ENCODE measurements around the gene CCDC27.

CCDC27 gene

DNA sequence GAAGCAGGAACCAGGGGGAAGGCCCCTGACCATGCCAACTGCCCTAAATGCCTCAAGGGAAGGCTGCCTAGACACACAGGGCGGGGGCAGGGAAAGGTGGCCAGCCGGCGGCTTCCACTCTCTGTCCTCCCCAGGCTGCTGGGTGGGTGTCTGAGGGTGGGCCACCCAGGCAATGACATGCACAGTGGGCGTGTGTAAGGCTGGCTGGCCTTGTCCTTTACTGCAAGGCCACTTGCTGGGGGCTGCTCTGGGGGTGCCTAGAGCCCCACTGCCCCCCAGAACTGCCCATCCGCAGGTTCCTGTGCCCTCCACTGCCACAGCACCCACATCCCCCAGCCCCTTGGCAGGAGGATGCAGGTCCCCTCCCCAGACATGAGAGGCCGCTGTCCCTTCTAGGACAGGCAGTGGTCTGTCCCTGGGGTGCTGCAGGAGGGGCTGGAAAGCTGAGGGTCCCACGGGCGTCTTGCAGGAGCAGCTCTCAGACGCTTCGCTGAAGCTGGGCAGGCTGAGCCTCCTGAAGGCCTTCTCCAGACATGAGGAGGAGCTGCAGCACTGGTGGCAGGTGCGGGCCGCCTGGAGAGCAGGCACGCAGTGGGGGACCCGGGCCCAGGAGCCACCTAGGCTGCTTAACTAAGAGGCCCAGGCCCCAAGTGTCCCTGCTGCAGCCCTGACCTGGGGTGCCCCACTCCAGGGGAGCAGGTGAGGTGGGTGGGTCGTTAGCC, 10.1 kb downstream of the CCDC27 start:
- DNase-seq: no peak

- DNase-seq: no peak
Observed at GRCh38 chr1:3762873-3763228, 10.6 kb downstream of the CCDC27 start.

DNA sequence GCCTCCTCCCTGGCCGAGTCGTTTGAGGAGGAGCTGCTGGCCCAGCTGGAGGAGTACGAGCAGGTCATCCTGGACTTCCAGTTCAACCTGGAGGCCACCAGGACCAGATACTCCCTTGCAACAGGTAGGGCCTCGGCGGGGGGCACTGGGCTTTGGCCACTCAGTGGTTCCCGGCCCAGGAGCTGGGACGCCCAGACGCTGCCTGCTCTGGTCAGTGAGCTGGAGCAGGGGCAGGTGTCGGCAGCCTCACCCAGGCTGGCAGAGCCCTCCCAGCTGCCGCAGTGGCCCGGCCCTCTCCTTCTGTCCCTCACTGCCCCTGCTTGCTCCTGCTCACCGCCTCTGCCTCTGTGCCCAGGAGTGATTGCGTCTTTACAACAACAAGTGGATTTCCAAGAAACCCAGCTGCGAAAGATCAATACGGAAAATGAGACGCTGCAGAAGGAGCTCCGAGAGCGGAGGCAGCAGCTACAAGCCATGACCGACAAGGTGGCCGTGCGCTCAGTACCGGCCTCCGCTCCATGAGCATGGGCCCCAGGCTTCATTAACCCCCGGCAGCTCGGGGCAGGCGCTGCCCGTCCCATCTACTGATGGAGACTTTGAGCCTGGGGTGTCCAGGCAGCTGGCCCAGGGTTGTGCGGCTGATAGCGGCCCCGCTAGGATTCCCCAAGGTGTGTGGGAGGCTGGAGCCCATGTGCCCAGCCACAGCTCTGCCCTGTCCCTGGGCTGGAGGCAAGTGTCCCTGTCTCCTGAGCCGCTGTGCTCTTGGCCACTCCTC, 11.3 kb downstream of the CCDC27 start:
- no peak for DNase-seq

- no peak for DNase-seq
Observed at GRCh38 chr1:3767328-3767925, 15.2 kb downstream of the CCDC27 start.

GRCh38 chr1:3768811-3769390, 16.7 kb downstream of the CCDC27 start:
- DNase-seq: no peak

DNA sequence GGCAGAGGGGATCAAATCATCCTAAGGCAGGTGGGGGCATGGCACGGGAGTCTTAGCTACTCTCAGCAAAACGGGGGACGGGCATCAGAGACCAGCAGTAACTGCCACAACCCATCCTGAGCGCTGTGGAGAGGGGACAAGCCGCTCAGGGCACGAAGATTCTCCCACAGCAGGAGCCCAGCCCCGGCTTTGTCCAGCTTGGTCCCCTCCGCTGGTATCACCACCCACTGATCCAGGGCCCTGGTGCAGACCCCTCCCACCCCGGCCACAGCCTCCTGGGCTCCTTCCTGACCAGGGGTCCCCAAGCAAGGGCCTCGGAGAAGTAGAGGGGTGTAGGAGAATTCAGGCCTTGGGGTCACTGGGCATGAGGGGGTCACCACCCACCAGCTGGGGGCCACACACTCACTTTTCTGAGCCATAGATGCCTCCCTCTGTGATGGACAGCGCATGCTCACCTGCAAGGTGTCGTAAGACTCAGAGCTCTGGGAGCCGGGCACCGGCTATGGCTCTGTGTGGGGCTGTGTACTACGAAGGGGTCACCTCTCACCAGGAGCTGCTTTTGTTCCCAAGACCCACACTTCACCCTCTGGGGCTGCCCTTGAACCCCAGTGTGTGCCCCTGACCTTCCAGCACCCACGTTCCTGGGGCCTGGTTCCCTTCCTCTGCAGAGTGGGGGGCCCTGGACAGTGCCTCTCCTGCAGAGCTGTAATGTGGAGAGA, 18.0 kb downstream of the CCDC27 start:
- no peak for DNase-seq

- no peak for DNase-seq
Observed at GRCh38 chr1:3771108-3772026, 19.1 kb downstream of the CCDC27 start.

DNA sequence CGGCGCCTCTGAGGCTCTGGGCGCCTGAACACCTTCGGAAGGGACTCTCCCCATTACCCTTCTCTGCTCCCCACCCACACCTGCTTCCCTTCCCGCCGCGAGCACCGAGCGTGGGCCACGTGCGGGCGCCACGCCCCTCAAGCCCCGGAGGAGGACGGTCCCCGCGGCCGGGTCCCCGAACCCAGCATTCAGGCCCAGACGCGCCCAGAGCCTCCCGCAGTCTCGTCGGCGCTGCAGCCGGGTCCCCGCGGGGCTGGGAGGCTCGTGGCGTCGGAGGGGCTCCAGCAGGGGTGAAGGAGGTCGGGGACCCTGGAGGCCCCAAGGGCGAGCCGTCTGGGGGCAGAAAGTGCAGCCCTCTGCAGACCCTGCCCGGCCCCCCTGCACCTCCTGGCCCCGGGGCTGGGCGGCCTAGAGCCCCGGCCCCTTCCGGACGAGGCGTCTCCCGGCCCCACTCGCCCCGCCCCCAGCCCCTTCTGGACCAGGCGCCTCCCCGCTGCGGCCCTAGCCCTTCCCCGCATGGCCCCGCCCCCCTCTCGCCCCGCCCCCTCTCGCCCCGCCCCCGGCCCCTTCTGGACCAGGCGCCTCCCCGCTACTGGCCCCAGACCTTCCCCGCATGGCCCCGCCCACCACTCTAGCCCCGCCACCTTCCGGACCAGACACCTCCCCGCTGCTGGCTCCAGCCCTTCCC, 19.9 kb downstream of the CCDC27 start:
- DNase-seq: peak; percentile 93 to 94

DNA sequence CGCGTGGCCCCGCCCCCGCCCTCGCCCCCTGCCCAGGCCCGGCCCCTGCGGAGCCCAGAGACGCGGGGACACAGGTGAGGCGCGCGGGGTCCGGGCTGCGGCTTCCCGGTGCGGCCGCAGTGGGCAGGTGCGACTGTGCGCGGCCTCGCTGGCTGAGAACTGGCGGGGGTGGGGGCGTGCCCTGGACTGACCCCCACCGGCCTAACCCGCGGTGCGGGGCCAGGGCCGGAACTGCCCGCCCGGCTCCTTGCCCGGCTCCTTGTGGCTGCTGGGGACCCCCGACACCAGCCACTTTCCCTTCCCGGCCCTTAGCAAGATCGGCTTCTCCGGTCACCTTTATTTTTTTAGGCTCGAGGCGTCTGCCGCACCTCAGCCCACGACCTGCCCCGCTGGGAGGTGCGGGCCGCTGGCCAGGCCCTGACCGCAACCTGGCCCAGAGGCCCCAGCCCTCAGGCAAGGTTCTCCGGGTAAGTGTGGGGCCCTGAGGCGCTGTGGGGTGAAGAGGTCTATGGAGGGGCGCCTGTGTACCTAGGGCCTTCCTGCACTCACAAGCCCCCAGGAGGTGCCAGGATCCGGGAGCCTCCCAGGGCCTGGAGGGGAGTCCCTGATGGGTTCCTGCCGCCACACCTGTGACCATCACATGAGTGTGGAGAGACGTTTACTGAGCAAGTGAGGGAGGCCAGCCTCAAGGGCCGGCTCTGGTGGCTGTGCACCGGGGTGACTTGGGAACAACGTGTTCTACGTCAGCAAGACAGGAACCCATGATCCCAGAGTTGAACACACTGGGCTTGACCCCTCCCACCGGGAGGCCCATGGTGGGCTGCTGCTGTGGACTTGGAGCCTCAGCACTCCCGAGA, 20.7 kb downstream of the CCDC27 start, which contains the start of gene SMIM1:
Gene SMIM1 (plus strand): TSS at position 35 of the 857 bp plus-strand sequence. CDS start 2,625 bp downstream, outside the sequence.
- no peak for DNase-seq

- no peak for DNase-seq
Observed at GRCh38 chr1:3773572-3774275, 21.5 kb downstream of the CCDC27 start.

GRCh38 chr1:3774276-3774945, 22.2 kb downstream of the CCDC27 start:
- no peak for DNase-seq

GRCh38 chr1:3774946-3775489, 22.8 kb downstream of the CCDC27 start:
- no peak for DNase-seq

DNA sequence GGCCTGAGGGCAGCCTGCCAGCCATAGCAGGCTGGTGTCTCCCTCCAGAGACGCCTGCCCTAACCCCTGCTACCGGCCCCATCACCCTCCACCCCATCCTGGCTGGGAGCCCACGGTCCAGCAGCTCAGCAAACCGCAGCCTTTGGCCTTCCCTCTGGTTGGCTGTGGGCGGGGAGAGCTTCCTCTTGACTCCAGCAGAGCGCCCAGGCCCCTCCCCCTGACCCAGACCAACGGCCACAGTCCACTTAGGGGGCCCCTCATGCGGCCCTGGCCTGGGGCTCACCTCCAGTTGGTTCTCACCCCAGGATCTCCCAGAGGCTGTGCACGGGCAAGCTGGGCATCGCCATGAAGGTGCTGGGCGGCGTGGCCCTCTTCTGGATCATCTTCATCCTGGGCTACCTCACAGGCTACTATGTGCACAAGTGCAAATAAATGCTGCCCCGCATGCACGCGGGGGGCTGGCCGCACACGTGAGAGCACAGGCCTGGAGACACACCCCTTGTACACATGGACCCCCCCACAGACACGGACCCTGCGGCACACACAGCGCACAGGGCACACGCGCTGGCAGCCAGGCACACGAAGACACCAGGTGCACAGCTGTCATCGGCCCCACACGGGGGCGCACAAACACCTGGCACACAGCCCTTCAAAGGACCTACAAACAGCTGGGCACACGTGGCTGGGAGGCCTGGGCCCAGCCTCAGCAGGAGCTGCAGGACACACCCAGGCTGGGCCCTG, 23.4 kb downstream of the CCDC27 start:
- peak; percentile 47 to 53 for DNase-seq

GRCh38 chr1:3776231-3776961, 24.1 kb downstream of the CCDC27 start:
- DNase-seq: no peak

DNA sequence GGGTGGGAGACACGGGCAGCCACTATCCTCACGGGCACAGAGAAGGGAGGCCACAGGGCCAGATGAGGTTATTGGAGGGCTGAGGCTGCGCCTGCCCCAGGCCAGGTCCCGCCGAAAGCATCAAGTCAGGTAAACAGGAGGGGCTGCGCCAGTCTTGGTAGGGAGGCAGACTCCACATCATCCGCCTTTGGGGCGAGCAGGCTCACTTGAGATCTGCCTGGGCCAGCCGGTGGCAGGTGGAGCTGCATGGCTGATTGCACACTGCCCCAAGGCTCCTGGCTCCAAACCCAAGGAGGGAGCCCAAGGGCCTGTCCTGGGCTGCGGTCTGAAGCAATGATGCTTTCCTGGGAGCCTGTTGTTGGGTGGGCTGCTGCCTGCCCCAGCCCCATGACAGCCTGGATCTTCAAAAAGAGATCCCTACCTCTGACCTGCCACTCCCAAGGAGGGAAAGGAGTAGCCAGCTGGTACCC, 24.9 kb downstream of the CCDC27 start:
- no peak for DNase-seq

- no peak for DNase-seq
Observed at GRCh38 chr1:3777647-3778589, 25.7 kb downstream of the CCDC27 start.
